Measurements from ENCODE around the gene AGAP1. TPM values are rescaled to one million over a fixed set of nuclear protein-coding genes. Genes with fewer than 3 reads are reported as not detected.

AGAP1 gene
- total RNA-seq, 4 donors from 2014 or later, result 33.7 to 39.9 (median 35.6) TPM

- no peak overlapping the region for H3K4me3 ChIP-seq
- 91 to 97% methylated on average over 6 of the region's 6 CpGs for WGBS, 2 donors
- no peaks in the 10 kb centered on the region for H3K9me3 ChIP-seq
- H3K27ac ChIP-seq, result peak overlapping the region in 1 of 4 donors; percentile 80
- DNase-seq (ENCODE audit: low spot score in 2 of 2), result no peak
- no peak for TF ChIP-seq CTCF (IDR thresholded peaks at IDR 0.05)
- no peak for TF ChIP-seq EP300 (IDR thresholded peaks at IDR 0.05)
- TF ChIP-seq POLR2A (IDR thresholded peaks at IDR 0.05), result no peak
- no peaks in the 10 kb centered on the region for H3K27me3 ChIP-seq
- peaks cover 0 to 23% (median 0%) of the 10 kb centered on the region in 3 donors for H3K36me3 ChIP-seq
- peaks cover 0 to 37% (median 0%) of the 10 kb centered on the region in 4 donors for H3K4me1 ChIP-seq
These were observed 229.5 kb downstream of the AGAP1 start for GRCh38 chr2:235723371-235723770.

GRCh38 chr2:235723811-235724465, 230.1 kb downstream of the AGAP1 start:
- no peaks in the 10 kb centered on the region for H3K9me3 ChIP-seq
- peak overlapping the region; percentile 37 to 80 (median 60) for H3K27ac ChIP-seq
- WGBS, 2 donors, result 81 to 83% methylated on average over 6 to 16 of the region's 16 CpGs
- no peak overlapping the region for H3K4me3 ChIP-seq
- DNase-seq (ENCODE audit: low spot score in 2 of 2), result no peak
- H3K27me3 ChIP-seq, result no peaks in the 10 kb centered on the region
- H3K4me1 ChIP-seq, result peaks cover 0 to 43% (median 0%) of the 10 kb centered on the region in 4 donors
- TF ChIP-seq EP300 (IDR thresholded peaks at IDR 0.05) (no peak), CTCF (IDR thresholded peaks at IDR 0.05) (no peak), POLR2A (IDR thresholded peaks at IDR 0.05) (no peak)
- peaks cover 0 to 20% (median 0%) of the 10 kb centered on the region in 3 donors for H3K36me3 ChIP-seq

GRCh38 chr2:235725016-235725489, 231.2 kb downstream of the AGAP1 start:
- H3K4me3 ChIP-seq, result no peak overlapping the region
- H3K36me3 ChIP-seq, result peaks cover 0 to 13% (median 0%) of the 10 kb centered on the region in 3 donors
- H3K27ac ChIP-seq, result peak overlapping the region in 3 of 4 donors; percentile 53 to 80 (median 67)
- TF ChIP-seq CTCF (IDR thresholded peaks at IDR 0.05) (no peak), EP300 (IDR thresholded peaks at IDR 0.05) (no peak), POLR2A (IDR thresholded peaks at IDR 0.05) (no peak)
- no peaks in the 10 kb centered on the region for H3K9me3 ChIP-seq
- WGBS, 2 donors, result 67 to 71% methylated on average over 8 of the region's 8 CpGs
- DNase-seq (ENCODE audit: low spot score in 2 of 2), result peak; percentile 52 to 66
- peaks cover 0 to 53% (median 0%) of the 10 kb centered on the region in 4 donors for H3K4me1 ChIP-seq
- H3K27me3 ChIP-seq, result no peaks in the 10 kb centered on the region

- 84 to 85% methylated on average over 4 of the region's 4 CpGs for WGBS, 2 donors
- DNase-seq (ENCODE audit: low spot score in 2 of 2), result no peak
- Histone ChIP-seq H3K4me1 (peaks cover 0 to 53% (median 0%) of the 10 kb centered on the region in 4 donors), H3K9me3 (no peaks in the 10 kb centered on the region), H3K27me3 (no peaks in the 10 kb centered on the region), H3K27ac (peak overlapping the region in 2 of 4 donors; percentile 24 to 80), H3K4me3 (no peak overlapping the region), H3K36me3 (peaks cover 0 to 8% (median 0%) of the 10 kb centered on the region in 3 donors)
- no peak for TF ChIP-seq POLR2A (IDR thresholded peaks at IDR 0.05)
These were observed 232.0 kb downstream of the AGAP1 start for GRCh38 chr2:235725841-235726240.

- no peak for DNase-seq (ENCODE audit: low spot score in 2 of 2)
- no peak overlapping the region for H3K4me3 ChIP-seq
- H3K27me3 ChIP-seq, result no peaks in the 10 kb centered on the region
- H3K27ac ChIP-seq, result peak overlapping the region in 1 of 4 donors; percentile 80
- peaks cover 0 to 53% (median 0%) of the 10 kb centered on the region in 4 donors for H3K4me1 ChIP-seq
- no peaks in the 10 kb centered on the region for H3K9me3 ChIP-seq
- H3K36me3 ChIP-seq, result peaks cover 0 to 8% (median 0%) of the 10 kb centered on the region in 3 donors
- TF ChIP-seq EP300 (IDR thresholded peaks at IDR 0.05) (no peak), CTCF (IDR thresholded peaks at IDR 0.05) (no peak), POLR2A (IDR thresholded peaks at IDR 0.05) (no peak)
- 96 to 98% methylated on average over 5 of the region's 5 CpGs for WGBS, 2 donors
These were observed 232.7 kb downstream of the AGAP1 start for GRCh38 chr2:235726554-235726953.
